Dermis blood vessel endothelial cell (primary cell): ENCODE measurements around the gene SLC22A3. TPM values are rescaled to one million over a fixed set of nuclear protein-coding genes. Genes with fewer than 3 reads are reported as not detected.
"Not testable (repeated sequence)": the region's sequence is repeated elsewhere in the genome, so short reads cannot be mapped to it uniquely, and the experiment has no call there.

Source experiments
- DNase-seq: peaks from one replicate; pipeline ENCODE4 v3.0.0; 2010
- total RNA-seq: library from RNA; depleted of rRNA; stranded (reverse); fragments of >200 nt; gene quantifications from 2 replicates; pipeline ENCODE4 v1.2.3, GENCODE V29; 2014

SLC22A3 gene
- total RNA-seq, 1 donor from 2014 or later = under 0.01 TPM

- no peak for DNase-seq
Measured at GRCh38 chr6:160374836-160375560, 26.8 kb downstream of the SLC22A3 start.

- DNase-seq = no peak
Measured at GRCh38 chr6:160375561-160375949, 27.4 kb downstream of the SLC22A3 start.

GRCh38 chr6:160376445-160376844 lies 28.3 kb downstream of the SLC22A3 start:
- no peak for DNase-seq

- no peak for DNase-seq
Measured at GRCh38 chr6:160378218-160378617, 30.0 kb downstream of the SLC22A3 start.

GRCh38 chr6:160378882-160379281 lies 30.7 kb downstream of the SLC22A3 start:
- no peak for DNase-seq

- DNase-seq = no peak
Measured at GRCh38 chr6:160379466-160379865, 31.3 kb downstream of the SLC22A3 start.

GRCh38 chr6:160382946-160383345 lies 34.8 kb downstream of the SLC22A3 start:
- no peak for DNase-seq

GRCh38 chr6:160386869-160387530 lies 38.8 kb downstream of the SLC22A3 start:
- DNase-seq = no peak

GRCh38 chr6:160387916-160388643 lies 39.9 kb downstream of the SLC22A3 start:
- no peak for DNase-seq

GRCh38 chr6:160388922-160389321 lies 40.7 kb downstream of the SLC22A3 start:
- no peak for DNase-seq

- no peak for DNase-seq
Measured at GRCh38 chr6:160391419-160392116, 43.4 kb downstream of the SLC22A3 start.

- not testable (repeated sequence) for DNase-seq
Measured at GRCh38 chr6:160393442-160393841, 45.3 kb downstream of the SLC22A3 start.

- no peak for DNase-seq
Measured at GRCh38 chr6:160393891-160394653, 45.9 kb downstream of the SLC22A3 start.

- no peak for DNase-seq
Measured at GRCh38 chr6:160394654-160395035, 46.5 kb downstream of the SLC22A3 start.

GRCh38 chr6:160395187-160395586 lies 47.0 kb downstream of the SLC22A3 start:
- DNase-seq = no peak

GRCh38 chr6:160396292-160396691 lies 48.1 kb downstream of the SLC22A3 start:
- no peak for DNase-seq

- DNase-seq = no peak
Measured at GRCh38 chr6:160398674-160399271, 50.6 kb downstream of the SLC22A3 start.

- no peak for DNase-seq
Measured at GRCh38 chr6:160400446-160400845, 52.3 kb downstream of the SLC22A3 start.

- DNase-seq = no peak
Measured at GRCh38 chr6:160408528-160408927, 60.4 kb downstream of the SLC22A3 start.

GRCh38 chr6:160412993-160413392 lies 64.8 kb downstream of the SLC22A3 start:
- no peak for DNase-seq

GRCh38 chr6:160417146-160417545 lies 69.0 kb downstream of the SLC22A3 start:
- DNase-seq = no peak

GRCh38 chr6:160417550-160417949 lies 69.4 kb downstream of the SLC22A3 start:
- DNase-seq = no peak
